Effector CD8-positive, alpha-beta T cell (primary cell): Measurements from ENCODE around the gene SPINK4.

Source experiments
- DNase-seq: peaks from one replicate; lab custom pipeline; 2025; lab: John Stamatoyannopoulos, UW

The SPINK4 gene

DNA sequence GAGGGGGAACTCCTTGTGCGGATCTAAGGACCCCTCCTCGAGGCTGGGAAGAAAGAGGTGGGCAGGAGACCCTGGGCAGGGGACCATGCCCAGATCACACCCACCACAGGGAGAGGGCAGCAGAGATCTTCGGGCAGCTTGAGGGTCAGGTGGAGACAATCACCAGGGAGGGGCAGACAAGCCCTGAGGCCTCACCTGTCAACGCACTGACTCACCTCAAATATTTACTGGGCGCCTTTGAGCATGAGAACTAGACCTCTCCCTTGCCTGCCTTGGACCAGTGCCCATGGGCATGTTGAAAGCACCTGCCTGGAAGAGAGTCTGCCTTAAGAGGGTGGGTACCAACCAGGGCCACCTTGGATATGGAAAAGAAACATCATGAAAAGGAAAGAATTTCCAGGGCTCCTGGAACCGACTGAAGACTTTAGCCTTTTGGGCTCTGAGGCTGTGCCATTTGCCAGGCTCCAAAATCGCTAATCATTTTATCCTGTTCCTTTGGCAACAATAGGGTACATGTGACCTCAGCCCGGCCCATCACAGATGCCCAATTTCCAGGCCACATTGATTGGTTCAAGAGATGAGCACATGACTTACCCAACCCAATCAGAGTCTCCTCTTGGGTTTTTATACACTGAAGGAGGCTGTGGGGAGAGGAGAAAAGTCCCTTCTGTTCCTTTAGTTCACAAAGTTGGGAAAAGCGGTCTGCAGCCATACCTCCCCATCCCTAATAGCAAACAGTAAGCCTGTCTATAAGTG is 10.4 kb upstream of the SPINK4 start:
- no peak for DNase-seq

GRCh38 chr9:33230756-33231622 is 9.0 kb upstream of the SPINK4 start:
- no peak for DNase-seq

- DNase-seq = no peak
Measured at GRCh38 chr9:33231623-33231942, 8.4 kb upstream of the SPINK4 start.

GRCh38 chr9:33232815-33233214 is 7.2 kb upstream of the SPINK4 start:
- DNase-seq = no peak

GRCh38 chr9:33233626-33234342 is 6.2 kb upstream of the SPINK4 start:
- no peak for DNase-seq

DNA sequence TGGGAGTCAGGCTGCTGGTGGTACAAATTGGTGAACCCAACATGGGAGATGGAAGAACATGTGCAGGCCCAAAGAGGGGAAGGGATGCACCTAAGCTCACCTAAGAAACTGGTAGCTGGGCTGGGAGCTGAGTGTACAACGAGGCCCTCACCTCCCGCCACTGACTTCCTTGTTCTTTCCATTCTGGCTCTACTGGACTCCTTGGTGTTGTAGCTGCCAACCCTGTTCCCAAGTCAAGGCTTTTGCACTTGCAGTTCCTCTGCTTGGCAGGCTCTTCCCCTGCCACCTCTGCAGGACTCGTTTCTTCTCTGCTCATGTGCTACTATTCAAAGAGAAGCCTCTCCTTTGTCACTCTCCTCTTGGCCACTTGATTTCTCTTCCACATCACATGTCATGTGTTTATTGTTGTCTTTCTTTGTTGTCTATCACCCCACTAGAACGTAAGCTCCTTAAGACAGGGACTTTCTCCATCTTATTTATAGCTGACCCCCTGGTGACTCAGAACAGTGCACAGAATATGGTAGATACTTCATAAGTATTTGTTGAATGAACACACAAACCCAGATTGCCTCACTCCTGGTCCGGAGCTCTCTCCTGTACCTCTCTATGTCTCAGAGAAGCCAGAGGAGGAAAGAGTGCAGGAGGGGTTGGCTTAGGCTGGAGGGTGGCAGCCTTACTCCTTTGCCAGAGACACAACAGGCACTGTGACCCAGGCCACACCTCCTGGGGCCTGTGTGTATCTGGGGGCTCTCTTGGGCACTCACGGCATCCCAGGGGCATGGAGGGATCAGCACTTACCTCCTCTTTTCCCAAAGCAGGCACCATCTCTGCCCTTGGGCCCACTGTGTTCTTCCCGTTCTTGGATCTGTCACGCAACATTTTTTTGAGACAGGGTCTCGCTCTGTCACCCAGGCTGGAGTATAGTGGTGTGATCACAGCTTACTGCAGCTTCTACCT is 5.2 kb upstream of the SPINK4 start:
- DNase-seq = no peak

DNA sequence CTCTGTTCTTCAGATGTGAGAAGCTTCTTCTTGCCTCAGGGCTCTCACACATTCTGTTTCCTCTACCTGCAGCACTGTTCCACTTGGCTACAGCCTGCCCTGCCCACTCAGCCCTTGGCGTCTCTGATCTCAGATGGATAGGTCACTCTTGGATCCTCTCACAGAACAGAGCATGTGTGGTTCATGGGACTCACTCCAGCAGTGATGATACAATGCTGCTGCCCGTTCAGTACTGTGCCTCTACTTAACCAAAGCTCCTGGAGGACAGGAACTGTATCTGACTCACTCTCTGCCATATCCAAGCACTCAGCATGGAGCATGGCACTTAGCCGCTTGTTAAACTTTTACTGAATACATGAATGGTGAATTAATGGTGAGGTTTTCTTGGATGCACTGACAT is 3.4 kb upstream of the SPINK4 start:
- DNase-seq = no peak

DNA sequence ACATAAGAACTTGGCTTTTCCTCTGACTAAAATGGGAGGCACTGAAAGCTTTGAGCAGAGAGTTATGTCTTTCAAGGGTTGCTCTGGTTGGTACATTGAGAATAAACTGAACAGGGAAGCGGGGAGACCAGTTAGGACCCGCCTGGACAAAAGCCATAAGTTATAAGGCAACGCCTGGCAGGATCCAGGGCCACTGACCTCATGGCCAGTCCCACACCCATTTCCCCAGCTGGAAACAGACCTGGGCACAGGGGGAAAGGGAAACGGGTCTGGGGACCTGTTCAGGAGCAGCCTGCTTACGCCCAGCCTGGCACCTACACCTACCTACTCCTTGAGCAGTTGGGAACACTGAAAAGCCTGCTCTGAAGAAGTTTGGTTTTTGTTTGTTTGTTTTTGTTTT is 1.3 kb downstream of the SPINK4 start:
- no peak for DNase-seq

DNA sequence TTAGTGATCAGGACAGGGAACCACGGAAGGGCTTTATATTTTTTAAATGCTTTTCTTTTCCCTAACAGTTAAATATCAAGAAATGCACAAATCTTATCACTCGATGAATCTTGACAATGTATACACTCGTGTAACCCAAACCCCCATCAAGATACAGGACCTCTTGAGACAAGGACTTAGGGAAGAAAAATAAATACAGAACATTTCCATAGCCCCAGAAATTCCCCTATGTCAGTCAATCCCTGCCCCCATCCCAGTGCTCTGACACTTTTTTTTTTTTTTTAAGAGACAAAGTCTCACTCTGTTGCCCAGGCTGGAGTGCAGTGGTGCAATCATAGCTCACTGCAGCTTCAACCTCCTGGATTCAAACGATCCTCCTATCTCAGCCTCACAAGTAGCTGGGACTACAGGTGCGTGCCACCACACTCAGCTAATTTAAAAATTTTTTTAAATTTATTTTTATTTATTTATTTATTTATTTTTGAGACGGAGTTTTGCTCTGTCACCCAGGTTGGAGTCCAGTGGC is 2.7 kb downstream of the SPINK4 start:
- DNase-seq = no peak

DNA sequence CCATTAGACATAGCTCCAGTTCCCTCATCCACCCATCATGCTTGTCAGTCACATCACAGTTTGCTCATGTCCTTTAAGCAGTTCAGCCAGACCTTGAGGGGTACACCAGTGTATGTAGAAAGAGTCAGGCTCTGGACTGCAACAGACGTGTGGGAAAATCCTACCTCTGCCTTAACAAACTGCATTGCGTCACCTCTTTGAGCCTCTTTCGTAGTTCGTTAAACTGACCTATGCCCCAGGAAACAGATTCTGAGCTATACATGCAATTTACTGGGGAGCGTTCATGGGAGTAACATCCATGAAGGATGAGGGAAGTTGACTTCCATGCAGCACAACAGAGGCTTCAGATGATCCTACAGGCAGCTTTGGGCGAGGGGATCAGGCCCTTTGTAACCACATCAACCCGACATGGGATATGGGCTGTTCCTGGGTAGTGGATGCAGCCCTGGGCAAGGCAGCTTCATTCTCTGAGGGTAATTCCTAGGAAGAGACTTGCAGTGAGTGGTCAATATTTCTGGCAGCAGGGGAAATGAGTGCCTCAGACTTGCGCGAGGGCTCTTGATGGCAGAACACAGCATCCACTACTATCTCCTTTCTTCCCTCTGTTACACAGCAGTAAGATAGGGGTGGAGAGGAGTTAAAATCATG is 4.3 kb downstream of the SPINK4 start:
- no peak for DNase-seq

DNA sequence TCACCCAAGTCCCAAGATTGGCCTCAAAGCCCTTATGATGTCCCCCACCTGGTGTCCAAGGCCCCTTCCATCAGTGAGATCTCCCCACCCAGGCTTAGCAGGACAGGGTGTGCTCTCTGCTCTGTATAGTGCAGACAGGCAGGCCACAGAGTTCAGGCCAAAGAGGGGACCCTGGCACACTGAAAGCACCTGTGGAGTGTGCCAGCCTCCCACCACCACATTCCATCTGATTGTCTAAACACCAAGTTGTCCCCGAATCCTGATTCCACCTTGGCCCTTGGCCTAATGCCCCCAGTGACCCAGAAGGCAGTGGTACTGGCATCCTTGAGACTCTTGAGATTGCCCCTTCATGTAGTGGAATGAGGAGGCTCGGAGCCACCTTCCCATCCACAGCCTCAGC is 5.4 kb downstream of the SPINK4 start:
- no peak for DNase-seq

- no peak for DNase-seq
Measured at GRCh38 chr9:33246269-33246860, 6.4 kb downstream of the SPINK4 start.

DNA sequence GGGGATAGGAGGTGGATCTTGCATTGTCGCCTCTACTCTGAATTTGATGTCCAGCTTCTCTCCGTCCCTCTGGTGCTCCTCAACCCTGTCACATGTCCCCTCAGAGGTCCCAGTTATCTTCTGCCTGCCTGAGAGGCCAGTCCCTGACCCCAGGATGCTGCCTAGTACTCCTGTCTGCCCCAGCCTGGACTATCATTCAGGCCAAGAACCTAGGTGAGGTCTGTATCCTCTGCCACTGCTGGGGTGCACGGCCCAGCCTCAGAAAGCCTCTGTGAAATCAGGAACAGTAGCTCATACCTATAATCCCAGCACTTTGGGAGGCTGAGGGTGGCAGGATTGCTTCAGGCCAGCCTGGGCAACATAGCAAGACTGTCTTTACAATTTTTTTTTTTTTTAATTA is 8.6 kb downstream of the SPINK4 start:
- no peak for DNase-seq

- no peak for DNase-seq
Measured at GRCh38 chr9:33249087-33249658, 9.2 kb downstream of the SPINK4 start.

GRCh38 chr9:33249983-33250382 is 10.0 kb downstream of the SPINK4 start:
- DNase-seq = no peak

GRCh38 chr9:33250458-33250995 is 10.6 kb downstream of the SPINK4 start:
- DNase-seq = no peak

DNA sequence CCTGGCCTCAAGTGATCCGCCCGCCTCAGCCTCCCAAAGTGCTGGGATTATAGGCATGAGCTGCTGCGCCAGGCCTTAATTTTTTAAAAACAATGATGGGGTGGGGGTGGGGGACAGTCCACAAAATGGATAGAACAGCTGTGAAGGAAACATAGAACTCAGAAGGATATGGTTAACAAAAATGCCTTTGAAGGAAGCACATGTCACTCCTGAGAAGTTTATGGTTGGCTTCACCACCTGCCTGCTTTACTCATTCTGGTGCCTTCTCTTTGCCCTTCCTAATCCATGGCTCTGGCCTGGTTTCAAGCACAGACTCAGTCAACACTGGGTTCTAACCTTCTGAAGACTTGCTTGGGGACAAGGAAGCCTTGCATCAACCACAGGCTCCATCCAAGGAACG is 14.2 kb downstream of the SPINK4 start:
- DNase-seq = no peak

- DNase-seq = no peak
Measured at GRCh38 chr9:33255014-33255413, 15.0 kb downstream of the SPINK4 start.

DNA sequence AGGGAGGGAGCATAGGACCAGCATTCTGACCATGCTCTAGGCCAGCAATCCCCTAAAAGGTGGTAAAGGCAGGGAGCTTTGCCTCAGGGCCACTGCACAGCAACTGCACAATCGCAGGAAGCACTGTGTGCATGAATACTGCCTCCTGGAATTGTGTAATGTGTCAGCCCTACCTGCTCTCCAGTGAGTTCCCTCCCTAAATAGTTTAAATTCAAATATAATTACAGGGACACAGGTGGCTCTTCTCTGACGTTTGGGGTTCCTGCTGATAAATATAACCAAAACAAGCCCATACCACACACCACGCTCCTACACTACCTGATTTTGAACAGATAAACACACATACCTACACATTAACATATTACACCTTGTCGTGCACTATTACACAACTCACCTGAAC is 15.5 kb downstream of the SPINK4 start:
- no peak for DNase-seq

DNA sequence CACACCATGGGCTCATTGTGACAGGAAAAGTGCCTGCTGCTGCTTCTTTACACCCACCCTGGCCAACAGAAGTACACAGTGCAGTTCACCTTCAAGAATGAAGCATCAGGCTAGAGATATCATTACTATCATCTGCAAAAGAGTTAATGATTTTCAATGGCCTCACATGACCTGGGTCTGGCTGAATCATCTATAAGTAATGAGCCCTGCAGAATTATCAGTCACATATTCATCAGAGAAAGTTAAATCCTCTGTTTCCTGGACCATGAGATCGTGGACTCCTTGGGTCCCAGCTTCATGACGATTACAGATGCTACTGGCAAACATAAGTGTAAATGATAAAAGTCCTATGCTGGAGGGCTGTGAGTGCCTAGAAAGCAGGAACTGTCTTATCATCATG is 16.3 kb downstream of the SPINK4 start:
- no peak for DNase-seq
